Adrenal gland (tissue), 5 donors: Measurements from ENCODE around the gene SLC3A2.

Experiments used
- POLR2A ChIP-seq, 2 donors: fragments of 450-650 bp; IDR thresholded peaks; one replicate each; pipeline ENCODE4 v1.6.1; 2017; ENCODE audit warnings: antibody characterized with exemption in 2 of 2, mild to moderate bottlenecking in 2 of 2, moderate library complexity in 1 of 2
- TF ChIP-seq, protein P1 (sequence below), 6 experiments: fragments of 450-650 bp in 4 of 6; fragments of 200-600 bp in 2 of 6; sonication (generic) in 1 of 6; IDR thresholded peaks; 1 replicate in 5 of 6; 2 replicates in 1 of 6; pipeline versions ENCODE4 v1.5.1 to v1.8.0; 2016 to 2021; ENCODE audit warnings: antibody characterized with exemption in 6 of 6, mild to moderate bottlenecking in 2 of 6, moderate library complexity in 1 of 6
- donor health status: DM: no; HTN: no; CAD: no.

DNA sequence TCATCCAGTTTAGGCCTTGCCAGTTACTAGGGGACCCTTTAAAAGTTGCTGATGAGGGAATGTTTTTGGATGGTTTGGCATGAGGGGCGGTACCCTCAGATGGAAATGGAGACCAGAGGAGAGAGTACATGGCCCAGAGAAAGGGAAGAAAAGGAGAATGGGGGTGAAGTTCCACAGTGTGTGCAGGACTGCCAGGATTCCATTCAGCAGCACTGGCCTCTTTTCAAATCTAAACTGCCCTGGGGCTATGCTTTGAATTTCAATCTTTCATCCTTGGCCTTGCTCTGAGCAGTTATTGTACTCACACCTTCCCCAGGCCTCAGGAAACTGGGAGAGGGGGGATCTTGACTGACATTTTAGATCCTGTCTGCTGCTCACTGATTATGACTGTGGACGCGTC, 3.0 kb downstream of the SLC3A2 start:
- TF ChIP-seq, protein P1, sequence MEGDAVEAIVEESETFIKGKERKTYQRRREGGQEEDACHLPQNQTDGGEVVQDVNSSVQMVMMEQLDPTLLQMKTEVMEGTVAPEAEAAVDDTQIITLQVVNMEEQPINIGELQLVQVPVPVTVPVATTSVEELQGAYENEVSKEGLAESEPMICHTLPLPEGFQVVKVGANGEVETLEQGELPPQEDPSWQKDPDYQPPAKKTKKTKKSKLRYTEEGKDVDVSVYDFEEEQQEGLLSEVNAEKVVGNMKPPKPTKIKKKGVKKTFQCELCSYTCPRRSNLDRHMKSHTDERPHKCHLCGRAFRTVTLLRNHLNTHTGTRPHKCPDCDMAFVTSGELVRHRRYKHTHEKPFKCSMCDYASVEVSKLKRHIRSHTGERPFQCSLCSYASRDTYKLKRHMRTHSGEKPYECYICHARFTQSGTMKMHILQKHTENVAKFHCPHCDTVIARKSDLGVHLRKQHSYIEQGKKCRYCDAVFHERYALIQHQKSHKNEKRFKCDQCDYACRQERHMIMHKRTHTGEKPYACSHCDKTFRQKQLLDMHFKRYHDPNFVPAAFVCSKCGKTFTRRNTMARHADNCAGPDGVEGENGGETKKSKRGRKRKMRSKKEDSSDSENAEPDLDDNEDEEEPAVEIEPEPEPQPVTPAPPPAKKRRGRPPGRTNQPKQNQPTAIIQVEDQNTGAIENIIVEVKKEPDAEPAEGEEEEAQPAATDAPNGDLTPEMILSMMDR (IDR thresholded peaks at IDR 0.05): no peak
- TF ChIP-seq POLR2A (IDR thresholded peaks at IDR 0.05): no peak
